Measurements from ENCODE around the gene COX17.

DNA sequence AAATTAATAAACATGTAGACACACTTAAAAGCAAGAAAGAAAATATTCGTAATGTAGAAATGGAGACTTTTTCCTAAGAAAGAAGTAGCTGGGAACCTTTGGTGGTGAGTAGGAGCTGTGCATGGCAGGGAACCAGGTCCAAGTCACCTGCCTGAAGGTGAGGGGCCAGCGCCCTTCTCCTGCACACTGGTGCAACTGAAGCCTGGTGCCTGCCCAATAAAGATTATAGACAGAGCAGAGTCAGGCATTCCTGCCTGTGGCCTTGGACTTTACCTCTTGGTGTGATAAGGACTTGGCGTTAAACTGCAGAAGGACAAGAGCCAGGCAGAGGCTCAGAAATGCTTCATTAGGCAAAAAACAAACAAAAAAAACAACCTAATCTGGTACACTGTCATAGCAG, 39.8 kb upstream of the COX17 start:
- TF ChIP-seq, protein P1, sequence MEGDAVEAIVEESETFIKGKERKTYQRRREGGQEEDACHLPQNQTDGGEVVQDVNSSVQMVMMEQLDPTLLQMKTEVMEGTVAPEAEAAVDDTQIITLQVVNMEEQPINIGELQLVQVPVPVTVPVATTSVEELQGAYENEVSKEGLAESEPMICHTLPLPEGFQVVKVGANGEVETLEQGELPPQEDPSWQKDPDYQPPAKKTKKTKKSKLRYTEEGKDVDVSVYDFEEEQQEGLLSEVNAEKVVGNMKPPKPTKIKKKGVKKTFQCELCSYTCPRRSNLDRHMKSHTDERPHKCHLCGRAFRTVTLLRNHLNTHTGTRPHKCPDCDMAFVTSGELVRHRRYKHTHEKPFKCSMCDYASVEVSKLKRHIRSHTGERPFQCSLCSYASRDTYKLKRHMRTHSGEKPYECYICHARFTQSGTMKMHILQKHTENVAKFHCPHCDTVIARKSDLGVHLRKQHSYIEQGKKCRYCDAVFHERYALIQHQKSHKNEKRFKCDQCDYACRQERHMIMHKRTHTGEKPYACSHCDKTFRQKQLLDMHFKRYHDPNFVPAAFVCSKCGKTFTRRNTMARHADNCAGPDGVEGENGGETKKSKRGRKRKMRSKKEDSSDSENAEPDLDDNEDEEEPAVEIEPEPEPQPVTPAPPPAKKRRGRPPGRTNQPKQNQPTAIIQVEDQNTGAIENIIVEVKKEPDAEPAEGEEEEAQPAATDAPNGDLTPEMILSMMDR (IDR thresholded peaks at IDR 0.05): no peak
- TF ChIP-seq POLR2A (IDR thresholded peaks at IDR 0.05): no peak

Measured in adrenal gland (tissue), 5 donors.